ENCODE data around the gene RAB34. TPM values are rescaled to one million over a fixed set of nuclear protein-coding genes. Genes with fewer than 3 reads are reported as not detected.

RAB34 gene
- total and polyA plus RNA-seq, 7 experiments from 2014 or later, result 11.0 to 50.2 (median 16.4) TPM

DNA sequence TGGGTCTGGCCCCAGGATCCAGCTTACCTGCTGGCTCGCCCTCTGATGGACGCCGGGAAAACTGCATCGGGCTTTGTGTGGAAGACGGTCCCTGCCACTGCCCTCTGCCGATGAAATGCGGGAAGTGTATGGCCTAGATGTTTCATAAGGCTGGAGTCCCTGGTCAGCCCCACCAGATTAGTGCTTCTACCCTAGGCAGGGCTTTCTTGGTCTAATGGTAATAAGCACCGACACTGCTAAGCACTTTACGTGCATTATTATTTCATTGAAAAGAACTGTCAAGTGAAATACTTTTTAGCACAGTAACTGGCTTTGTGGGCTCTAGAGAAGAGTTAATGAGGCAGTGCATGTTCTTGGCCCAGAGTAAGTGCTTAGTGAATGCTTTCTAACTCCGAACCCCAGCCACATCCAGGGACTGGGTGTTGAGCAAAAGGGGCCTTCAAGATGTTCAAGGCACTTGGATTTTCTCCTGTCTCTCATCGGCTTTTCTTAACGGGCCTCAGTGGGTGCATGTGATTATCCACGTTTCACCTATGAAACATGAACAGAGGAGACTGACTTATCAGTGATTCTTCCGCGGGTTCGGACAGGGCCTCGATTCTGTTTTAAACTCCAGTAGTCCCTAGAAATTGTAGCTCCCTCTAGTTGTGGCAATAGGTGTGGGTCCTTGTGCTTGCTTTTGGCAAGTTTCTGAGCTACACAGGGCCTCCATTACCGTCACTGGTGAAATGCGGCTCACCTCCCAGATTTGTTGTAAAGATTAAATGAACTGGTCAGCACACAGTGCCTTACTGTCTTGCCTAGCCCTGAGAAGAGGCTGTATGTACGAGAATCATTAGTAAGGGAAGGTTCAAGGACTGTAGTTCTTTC is 32.7 kb upstream of the RAB34 start:
- Histone ChIP-seq H3K9me3 (ENCODE audit: control insufficient read depth in 2 of 3, low read length in 3 of 3) (no peaks in the 10 kb centered on the region), H3K36me3 (ENCODE audit: control insufficient read depth in 2 of 3, insufficient read depth in 3 of 3, low read length in 3 of 3) (peaks cover 0 to 24% (median 0%) of the 10 kb centered on the region in 3 experiments), H3K27me3 (ENCODE audit: control insufficient read depth in 2 of 2, insufficient read depth in 2 of 2, low read length in 2 of 2) (no peaks in the 10 kb centered on the region), H3K4me1 (ENCODE audit: control insufficient read depth in 2 of 2, insufficient read depth in 2 of 2, low read length in 2 of 2) (peaks cover 6 to 14% of the 10 kb centered on the region in 2 donors), H3K27ac (ENCODE audit: low read depth, low read length) (peak overlapping the region; percentile 2), H3K4me3 (ENCODE audit: low read length) (no peak overlapping the region)
- ChIA-PET CTCF (interaction anchor here (0.6 to 14.7 kb wide), 8 partner anchors 14 to 242 kb away, joined by 3 to 331 read pairs (median 5); partner anchors contain the start of genes FLOT2, NEK8, RPL23A and TLCD1), POLR2A (interaction anchor here (0.6 to 16.9 kb wide), 8 partner anchors 10 to 202 kb away, joined by 3 to 269 read pairs (median 4); partner anchors contain the start of genes NEK8, PHF12, RPL23A and TLCD1)
- no peaks in the 10 kb centered on the region for H3K27me3 Mint-ChIP-seq
- peak overlapping the region in 1 of 10 donors; percentile 51 for H3K4me3 Mint-ChIP-seq
- H3K4me1 Mint-ChIP-seq, result peaks cover 0 to 29% (median 15%) of the 10 kb centered on the region in 7 donors
- H3K36me3 Mint-ChIP-seq, result peaks cover 0 to 4% (median 0%) of the 10 kb centered on the region in 5 donors
- intact Hi-C loops (cut with micrococcal nuclease), result loop anchor here (1.0 to 5.0 kb wide), 3 partner anchors 23 to 103 kb away; partner anchors contain the start of genes RAB34 (in 1 of the 2) and RPL23A (in 1 of the 2)
- ATAC-seq (peak; percentile 96), DNase-seq (peak; percentile 73 to 87 (median 82))
- H3K27ac Mint-ChIP-seq, result peak overlapping the region in 4 of 9 donors; percentile 11 to 52 (median 38)
- no peaks in the 10 kb centered on the region for H3K9me3 Mint-ChIP-seq

DNA sequence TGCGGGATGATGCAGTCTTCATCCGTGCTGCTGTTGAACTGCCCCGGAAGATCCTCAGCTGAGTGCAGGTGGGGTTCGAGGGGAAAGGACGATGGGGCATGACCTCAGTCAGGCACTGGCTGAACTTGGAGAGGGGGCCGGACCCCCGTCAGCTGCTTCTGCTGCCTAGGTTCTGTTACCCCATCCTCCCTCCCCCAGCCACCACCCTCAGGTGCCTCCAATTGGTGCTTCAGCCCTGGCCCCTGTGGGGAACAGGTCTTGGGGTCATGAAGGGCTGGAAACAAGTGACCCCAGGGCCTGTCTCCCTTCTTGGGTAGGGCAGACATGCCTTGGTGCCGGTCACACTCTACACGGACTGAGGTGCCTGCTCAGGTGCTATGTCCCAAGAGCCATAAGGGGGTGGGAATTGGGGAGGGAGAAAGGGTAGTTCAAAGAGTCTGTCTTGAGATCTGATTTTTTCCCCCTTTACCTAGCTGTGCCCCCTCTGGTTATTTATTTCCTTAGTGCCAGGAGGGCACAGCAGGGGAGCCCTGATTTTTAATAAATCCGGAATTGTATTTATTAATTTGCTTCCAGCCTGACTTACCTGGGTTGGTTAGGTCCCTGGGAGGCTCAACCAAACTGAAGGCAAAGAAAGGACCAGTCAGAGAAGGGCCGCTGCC is 32.0 kb upstream of the RAB34 start:
- H3K36me3 ChIP-seq (ENCODE audit: control insufficient read depth in 2 of 3, insufficient read depth in 3 of 3, low read length in 3 of 3), result peaks cover 0 to 24% (median 0%) of the 10 kb centered on the region in 3 experiments
- no peak overlapping the region for H3K4me3 Mint-ChIP-seq
- ChIA-PET POLR2A (interaction anchor here (0.6 to 16.9 kb wide), 8 partner anchors 9 to 202 kb away, joined by 3 to 269 read pairs (median 4); partner anchors contain the start of genes NEK8, PHF12, RPL23A and TLCD1), CTCF (interaction anchor here (0.6 to 14.7 kb wide), 7 partner anchors 14 to 202 kb away, joined by 3 to 331 read pairs (median 5); partner anchors contain the start of genes FLOT2, NEK8, RPL23A and TLCD1)
- H3K9me3 Mint-ChIP-seq, result no peaks in the 10 kb centered on the region
- H3K27ac Mint-ChIP-seq, result peak overlapping the region in 4 of 9 donors; percentile 11 to 52 (median 32)
- no peaks in the 10 kb centered on the region for H3K27me3 ChIP-seq (ENCODE audit: control insufficient read depth in 2 of 2, insufficient read depth in 2 of 2, low read length in 2 of 2)
- peaks cover 0 to 34% (median 18%) of the 10 kb centered on the region in 7 donors for H3K4me1 Mint-ChIP-seq
- ATAC-seq (peak; percentile 2), DNase-seq (no peak)
- H3K27ac ChIP-seq (ENCODE audit: low read depth, low read length), result no peak overlapping the region
- H3K9me3 ChIP-seq (ENCODE audit: control insufficient read depth in 2 of 3, low read length in 3 of 3), result no peaks in the 10 kb centered on the region
- H3K4me1 ChIP-seq (ENCODE audit: control insufficient read depth in 2 of 2, insufficient read depth in 2 of 2, low read length in 2 of 2), result peaks cover 6 to 22% of the 10 kb centered on the region in 2 donors
- H3K36me3 Mint-ChIP-seq, result peaks cover 0 to 6% (median 0%) of the 10 kb centered on the region in 5 donors
- intact Hi-C loops (cut with micrococcal nuclease), result loop anchor here (1.0 to 5.0 kb wide), 3 partner anchors 22 to 102 kb away; partner anchors contain the start of genes RAB34 (in 1 of the 2) and RPL23A (in 1 of the 2)
- H3K4me3 ChIP-seq (ENCODE audit: low read length), result no peak overlapping the region
- no peaks in the 10 kb centered on the region for H3K27me3 Mint-ChIP-seq

DNA sequence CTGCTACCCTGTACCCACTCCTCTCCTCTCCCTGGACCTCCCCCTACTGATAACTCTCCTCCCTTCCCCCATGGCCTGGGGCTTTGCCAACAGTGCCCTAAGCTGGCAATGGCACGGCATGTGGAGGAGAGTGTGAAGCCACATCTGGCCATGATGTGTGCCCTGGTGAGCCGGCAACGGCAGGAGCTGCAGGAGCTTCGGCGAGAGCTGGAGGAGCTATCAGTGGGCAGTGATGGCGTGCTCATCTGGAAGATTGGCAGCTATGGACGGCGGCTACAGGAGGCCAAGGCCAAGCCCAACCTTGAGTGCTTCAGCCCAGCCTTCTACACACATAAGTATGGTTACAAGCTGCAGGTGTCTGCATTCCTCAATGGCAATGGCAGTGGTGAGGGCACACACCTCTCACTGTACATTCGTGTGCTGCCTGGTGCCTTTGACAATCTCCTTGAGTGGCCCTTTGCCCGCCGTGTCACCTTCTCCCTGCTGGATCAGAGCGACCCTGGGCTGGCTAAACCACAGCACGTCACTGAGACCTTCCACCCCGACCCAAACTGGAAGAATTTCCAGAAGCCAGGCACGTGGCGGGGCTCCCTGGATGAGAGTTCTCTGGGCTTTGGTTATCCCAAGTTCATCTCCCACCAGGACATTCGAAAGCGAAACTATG is 31.3 kb upstream of the RAB34 start:
- ATAC-seq (no peak), DNase-seq (no peak)
- intact Hi-C loops (cut with micrococcal nuclease), result no loop called here
- no peak overlapping the region for H3K27ac ChIP-seq (ENCODE audit: low read depth, low read length)
- peaks cover 0 to 6% (median 0%) of the 10 kb centered on the region in 5 donors for H3K36me3 Mint-ChIP-seq
- CTCF ChIA-PET, result interaction anchor here (0.6 to 14.7 kb wide), 6 partner anchors 14 to 199 kb away, joined by 3 to 331 read pairs (median 8); partner anchors contain the start of genes NEK8, RPL23A and TLCD1
- peaks cover 6 to 24% of the 10 kb centered on the region in 2 donors for H3K4me1 ChIP-seq (ENCODE audit: control insufficient read depth in 2 of 2, insufficient read depth in 2 of 2, low read length in 2 of 2)
- H3K36me3 ChIP-seq (ENCODE audit: control insufficient read depth in 2 of 3, insufficient read depth in 3 of 3, low read length in 3 of 3), result peaks cover 0 to 24% (median 0%) of the 10 kb centered on the region in 3 experiments
- H3K9me3 Mint-ChIP-seq, result no peaks in the 10 kb centered on the region
- no peaks in the 10 kb centered on the region for H3K27me3 Mint-ChIP-seq
- peaks cover 0 to 37% (median 21%) of the 10 kb centered on the region in 7 donors for H3K4me1 Mint-ChIP-seq
- H3K27me3 ChIP-seq (ENCODE audit: control insufficient read depth in 2 of 2, insufficient read depth in 2 of 2, low read length in 2 of 2), result no peaks in the 10 kb centered on the region
- POLR2A ChIA-PET, result interaction anchor here (0.6 to 16.9 kb wide), 4 partner anchors 21 to 122 kb away, joined by 4 to 269 read pairs (median 6); partner anchors contain the start of genes NEK8, RPL23A and TLCD1
- H3K9me3 ChIP-seq (ENCODE audit: control insufficient read depth in 2 of 3, low read length in 3 of 3), result no peaks in the 10 kb centered on the region
- H3K27ac Mint-ChIP-seq, result peak overlapping the region in 5 of 9 donors; percentile 2 to 80 (median 24)
- no peak overlapping the region for H3K4me3 Mint-ChIP-seq
- H3K4me3 ChIP-seq (ENCODE audit: low read length), result no peak overlapping the region

DNA sequence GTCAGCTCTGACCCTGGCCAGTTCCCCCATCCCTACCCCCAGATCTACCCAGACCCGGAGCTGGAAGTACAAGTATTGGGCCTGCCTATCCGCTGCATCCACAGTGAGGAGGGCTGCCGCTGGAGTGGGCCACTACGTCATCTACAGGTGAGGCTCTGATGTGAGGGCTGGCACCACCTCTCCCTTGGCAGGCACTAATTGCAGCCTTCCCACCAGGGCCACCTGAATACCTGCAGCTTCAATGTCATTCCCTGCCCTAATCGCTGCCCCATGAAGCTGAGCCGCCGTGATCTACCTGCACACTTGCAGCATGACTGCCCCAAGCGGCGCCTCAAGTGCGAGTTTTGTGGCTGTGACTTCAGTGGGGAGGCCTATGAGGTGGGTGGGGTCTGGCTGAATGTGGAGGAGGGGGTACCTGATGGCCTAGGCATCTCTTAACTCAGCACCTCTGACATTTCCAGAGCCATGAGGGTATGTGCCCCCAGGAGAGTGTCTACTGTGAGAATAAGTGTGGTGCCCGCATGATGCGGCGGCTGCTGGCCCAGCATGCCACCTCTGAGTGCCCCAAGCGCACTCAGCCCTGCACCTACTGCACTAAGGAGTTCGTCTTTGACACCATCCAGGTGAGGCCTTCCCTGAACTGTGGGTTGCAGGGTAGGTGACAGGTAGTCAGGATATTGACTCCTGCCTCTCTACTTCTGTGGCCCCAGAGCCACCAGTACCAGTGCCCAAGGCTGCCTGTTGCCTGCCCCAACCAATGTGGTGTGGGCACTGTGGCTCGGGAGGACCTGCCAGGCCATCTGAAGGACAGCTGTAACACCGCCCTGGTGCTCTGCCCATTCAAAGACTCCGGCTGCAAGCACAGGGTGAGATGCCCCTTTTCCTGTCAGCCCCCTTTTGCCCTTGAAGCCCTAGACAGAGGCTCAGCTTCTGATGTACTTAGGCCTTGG is 30.4 kb upstream of the RAB34 start:
- Histone ChIP-seq H3K36me3 (ENCODE audit: control insufficient read depth in 2 of 3, insufficient read depth in 3 of 3, low read length in 3 of 3) (peaks cover 0 to 24% (median 0%) of the 10 kb centered on the region in 3 experiments), H3K27ac (ENCODE audit: low read depth, low read length) (no peak overlapping the region), H3K9me3 (ENCODE audit: control insufficient read depth in 2 of 3, low read length in 3 of 3) (no peaks in the 10 kb centered on the region), H3K4me3 (ENCODE audit: low read length) (no peak overlapping the region), H3K4me1 (ENCODE audit: control insufficient read depth in 2 of 2, insufficient read depth in 2 of 2, low read length in 2 of 2) (peaks cover 10 to 27% of the 10 kb centered on the region in 2 donors), H3K27me3 (ENCODE audit: control insufficient read depth in 2 of 2, insufficient read depth in 2 of 2, low read length in 2 of 2) (no peaks in the 10 kb centered on the region)
- Mint-ChIP-seq H3K36me3 (peaks cover 0 to 6% (median 0%) of the 10 kb centered on the region in 5 donors), H3K9me3 (no peaks in the 10 kb centered on the region), H3K4me1 (peaks cover 0 to 39% (median 21%) of the 10 kb centered on the region in 7 donors), H3K27ac (peak overlapping the region in 6 of 9 donors; percentile 24 to 76 (median 36)), H3K4me3 (peak overlapping the region in 1 of 10 donors; percentile 34), H3K27me3 (no peaks in the 10 kb centered on the region)
- CTCF ChIA-PET, result interaction anchor here (0.6 to 14.7 kb wide), 4 partner anchors 9 to 84 kb away, joined by 3 to 331 read pairs (median 4); partner anchors contain the start of genes NEK8, RPL23A and TLCD1
- ATAC-seq, result no peak
- intact Hi-C loops (cut with micrococcal nuclease), result no loop called here
- POLR2A ChIA-PET, result interaction anchor here (1.1 to 16.9 kb wide), 3 partner anchors 20 to 28 kb away, joined by 4 to 269 read pairs (median 8); partner anchors contain the start of genes NEK8, RPL23A and TLCD1
- DNase-seq, result no peak

DNA sequence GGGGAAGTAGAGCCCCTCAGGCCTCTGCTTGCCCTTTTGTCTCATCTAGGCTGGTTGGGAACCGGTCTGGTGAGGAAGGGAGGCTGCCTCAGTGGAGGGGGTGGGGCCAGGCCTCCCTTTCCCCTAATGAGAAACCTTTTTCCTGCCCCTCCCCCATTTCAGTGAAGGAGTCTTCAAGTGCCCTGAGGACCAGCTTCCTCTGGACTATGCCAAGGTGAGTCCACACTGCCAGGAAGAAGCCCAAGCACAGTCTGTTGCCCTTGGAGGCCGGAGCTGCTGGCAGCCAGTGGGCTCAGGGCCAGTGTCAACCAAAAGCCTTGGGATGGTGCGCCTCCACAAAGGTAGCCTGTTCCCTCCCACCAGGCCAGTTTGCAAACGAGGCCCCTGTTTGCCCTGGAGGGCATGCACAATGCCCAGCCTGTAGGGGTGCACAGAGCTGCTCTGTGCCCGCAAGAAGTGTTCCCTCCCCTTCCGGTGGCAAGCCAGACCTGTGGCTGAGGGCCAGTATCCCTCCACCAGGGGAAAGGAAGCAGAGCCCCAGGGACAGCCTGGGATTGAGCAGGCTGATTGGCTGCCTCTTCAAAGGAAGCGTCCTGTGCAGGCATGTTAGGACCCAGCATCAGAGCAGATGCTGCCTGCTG is 29.5 kb upstream of the RAB34 start:
- Mint-ChIP-seq H3K27me3 (no peaks in the 10 kb centered on the region), H3K4me3 (no peak overlapping the region), H3K4me1 (peaks cover 0 to 35% (median 18%) of the 10 kb centered on the region in 7 donors), H3K27ac (peak overlapping the region in 3 of 9 donors; percentile 14 to 61 (median 42)), H3K9me3 (no peaks in the 10 kb centered on the region), H3K36me3 (peaks cover 0 to 6% (median 0%) of the 10 kb centered on the region in 5 donors)
- Histone ChIP-seq H3K4me3 (ENCODE audit: low read length) (no peak overlapping the region), H3K9me3 (ENCODE audit: control insufficient read depth in 2 of 3, low read length in 3 of 3) (no peaks in the 10 kb centered on the region), H3K4me1 (ENCODE audit: control insufficient read depth in 2 of 2, insufficient read depth in 2 of 2, low read length in 2 of 2) (peaks cover 11 to 28% of the 10 kb centered on the region in 2 donors), H3K36me3 (ENCODE audit: control insufficient read depth in 2 of 3, insufficient read depth in 3 of 3, low read length in 3 of 3) (peaks cover 0 to 24% (median 0%) of the 10 kb centered on the region in 3 experiments), H3K27me3 (ENCODE audit: control insufficient read depth in 2 of 2, insufficient read depth in 2 of 2, low read length in 2 of 2) (no peaks in the 10 kb centered on the region), H3K27ac (ENCODE audit: low read depth, low read length) (peak overlapping the region; percentile 25)
- POLR2A ChIA-PET, result interaction anchor here (16.9 kb wide), 1 partner anchor 19 kb away, joined by 269 read pairs; the partner anchor contains the start of genes NEK8 and TLCD1
- no peak for ATAC-seq
- intact Hi-C loops (cut with micrococcal nuclease), result no loop called here
- CTCF ChIA-PET, result interaction anchor here (0.6 to 14.7 kb wide), 2 partner anchors 9 to 23 kb away, joined by 3 to 331 read pairs; partner anchors contain the start of genes NEK8, RPL23A and TLCD1
- DNase-seq, result no peak
